HepG2 (cell line): ENCODE measurements around the gene ISOC2. TPM values are rescaled to one million over a fixed set of nuclear protein-coding genes. Genes with fewer than 3 reads are reported as not detected.

ENCODE experiments used
- EEA1 ChIP-seq: sonication (generic); formaldehyde crosslinking; IDR thresholded peaks from 2 replicates; pipeline ENCODE4 v1.5.1; 2020; ENCODE audit warnings: mild to moderate bottlenecking, missing genetic modification reagents, borderline replicate concordance
- ETV5 ChIP-seq: IDR thresholded peaks from 2 replicates; pipeline ENCODE4 v1.6.1; 2018; ENCODE audit warnings: missing biosample characterization, missing genetic modification reagents, inconsistent platforms, borderline replicate concordance
- GRHL1 ChIP-seq: sonication (generic); formaldehyde crosslinking; conservative IDR thresholded peaks from 2 replicates; pipeline ENCODE4 v1.8.0; 2022; ENCODE audit warnings: missing genetic modification reagents
- GTF2F1 ChIP-seq: fragments of 150-350 bp; IDR thresholded peaks from 2 replicates; pipeline ENCODE4 v1.6.1; 2014; ENCODE audit warnings: low read length
- HHEX ChIP-seq: IDR thresholded peaks from 2 replicates; pipeline ENCODE4 v1.6.1; 2016; ENCODE audit warnings: control low read depth
- NBN ChIP-seq: fragments of 450-650 bp; conservative IDR thresholded peaks from 2 replicates; pipeline ENCODE4 v1.6.1; 2017
- NFRKB ChIP-seq: fragments of 450-650 bp; IDR thresholded peaks from 2 replicates; pipeline ENCODE4 v1.6.1; 2017
- PHF8 ChIP-seq: sonication (generic); formaldehyde crosslinking; IDR thresholded peaks from 2 replicates; pipeline ENCODE4 v1.5.0; 2020; ENCODE audit warnings: missing genetic modification reagents
- RBAK ChIP-seq: sonication (generic); formaldehyde crosslinking; IDR thresholded peaks from 2 replicates; pipeline ENCODE4 v1.5.1; 2020; ENCODE audit warnings: mild to moderate bottlenecking, missing genetic modification reagents
- RBM22 ChIP-seq: fragments of 200-400 bp; formaldehyde crosslinking; optimal IDR thresholded peaks from 2 replicates; pipeline ENCODE3; 2017; ENCODE audit warnings: mild to moderate bottlenecking, low read length, moderate library complexity
- REST ChIP-seq, 2 experiments: IDR thresholded peaks; 2 replicates each; pipeline ENCODE4 v1.6.1; 2011 to 2012; ENCODE audit warnings: low read length in 2 of 2, borderline replicate concordance in 1 of 2, low read depth in 1 of 2, mild to moderate bottlenecking in 1 of 2, moderate library complexity in 1 of 2
- SAP130 ChIP-seq: IDR thresholded peaks from 2 replicates; pipeline ENCODE4 v1.6.1; 2016; ENCODE audit warnings: low read depth
- SCMH1 ChIP-seq: sonication (generic); formaldehyde crosslinking; IDR thresholded peaks from 2 replicates; pipeline ENCODE4 v1.9.0; 2021; ENCODE audit warnings: missing genetic modification reagents, mild to moderate bottlenecking, borderline replicate concordance
- ZBTB38 ChIP-seq: sonication (generic); formaldehyde crosslinking; IDR thresholded peaks from 2 replicates; pipeline ENCODE4 v1.5.1; 2020; ENCODE audit warnings: mild to moderate bottlenecking, missing genetic modification reagents
- ZNF275 ChIP-seq: sonication (generic); formaldehyde crosslinking; IDR thresholded peaks from 2 replicates; pipeline ENCODE4 v1.8.0; 2022; ENCODE audit warnings: missing genetic modification reagents, mild to moderate bottlenecking, inconsistent platforms, borderline replicate concordance
- ZNF33A ChIP-seq: sonication (generic); formaldehyde crosslinking; IDR thresholded peaks from 2 replicates; pipeline ENCODE4 v1.5.1; 2020; ENCODE audit warnings: missing genetic modification reagents, mild to moderate bottlenecking, moderate library complexity, borderline replicate concordance
- ZNF768 ChIP-seq: sonication (generic); formaldehyde crosslinking; IDR thresholded peaks from 2 replicates; pipeline ENCODE4 v1.4.0; 2020; ENCODE audit warnings: missing genetic modification reagents
- ZNF770 ChIP-seq: sonication (generic); formaldehyde crosslinking; IDR thresholded peaks from 2 replicates; pipeline ENCODE4 v1.5.0; 2020; ENCODE audit warnings: mild to moderate bottlenecking, missing genetic modification reagents
- ZNF784 ChIP-seq: sonication (generic); formaldehyde crosslinking; IDR thresholded peaks from 2 replicates; pipeline ENCODE4 v1.5.1; 2020; ENCODE audit warnings: missing genetic modification reagents, mild to moderate bottlenecking, borderline replicate concordance
- polyA plus RNA-seq, 8 experiments: library from polyadenylated mRNA; depleted of rRNA in 3 of 8; stranded (reverse) in 7 of 8; unstranded in 1 of 8; fragments of >200 nt; fragmentation: Illumina TruSeq in 4 of 8; extraction: Trizol in 4 of 8; gene quantifications; 2 replicates each; pipeline versions ENCODE4 v1.2.1 to v1.2.3, GENCODE V29; 2011 to 2016; ENCODE audit warnings: low read depth in 4 of 8, missing spikeins in 1 of 8, mixed read lengths in 1 of 8; ENCODE audit not compliant: insufficient read depth in 1 of 8
- total RNA-seq, 5 experiments: library from RNA; depleted of rRNA; stranded (reverse); fragments of >200 nt; fragmentation: Illumina TruSeq; extraction: Trizol; gene quantifications; 2 replicates each; pipeline ENCODE4 v1.2.3, GENCODE V29; 2016; ENCODE audit warnings: low read depth in 1 of 5

The ISOC2 gene
- total and polyA plus RNA-seq, 2 of the 13 experiments (the other 11 are each of a cell fraction or from before 2014, with no cell fraction given), result 76.8 to 105 TPM

GRCh38 chr19:55484593-55485438 is 23.4 kb upstream of the ISOC2 start, which contains the start of gene NAT14 (continued):
- TF ChIP-seq ZNF275 (CRISPR knock-in tag) (no peak), GRHL1 (CRISPR knock-in tag) (no peak), ETV5 (CRISPR knock-in tag) (peak; percentile 65; the same call in 1 of the 2 replicates), HHEX (no peak), ZBTB38 (CRISPR knock-in tag) (peak; percentile 38; the same call in 1 of the 2 replicates), EEA1 (CRISPR knock-in tag) (peak; percentile 34; the same call in 1 of the 2 replicates), GTF2F1 (no peak), RBAK (CRISPR knock-in tag) (no peak), RBM22 (no peak), ZNF784 (CRISPR knock-in tag) (no peak), NFRKB (no peak), SCMH1 (CRISPR knock-in tag) (no peak), ZNF768 (CRISPR knock-in tag) (no peak), PHF8 (CRISPR knock-in tag) (peak; percentile 60), ZNF33A (CRISPR knock-in tag) (no peak), REST (IDR thresholded peaks at IDR 0.05; ENCODE audit: borderline replicate concordance in 1 of 2, low read depth in 1 of 2, low read length in 2 of 2) (no peak), SAP130 (CRISPR knock-in tag) (peak; percentile 58; the same call in 1 of the 2 replicates), ZNF770 (no peak), NBN (no peak)
